CD4-positive, alpha-beta T cell treated with Interleukin-4 for 4 hours (primary cell): ENCODE results near the gene TPRN.
A peak's percentile ranks its signal among the peaks of the same experiment; 100 is the strongest.

Source experiments
- DNase-seq: peaks from one replicate; pipeline ENCODE4 v3.0.0-alpha.2; 2020

Gene TPRN

GRCh38 chr9:137224830-137225694 is 24.5 kb upstream of the TPRN start, which contains the start of gene CYSRT1:
TSS of gene CYSRT1 (plus strand) at chr9:137225174. CDS start at chr9:137225622, 448 bp downstream.
- DNase-seq = no peak

GRCh38 chr9:137223078-137223970 is 22.8 kb upstream of the TPRN start:
- DNase-seq = peak; percentile 99

DNA sequence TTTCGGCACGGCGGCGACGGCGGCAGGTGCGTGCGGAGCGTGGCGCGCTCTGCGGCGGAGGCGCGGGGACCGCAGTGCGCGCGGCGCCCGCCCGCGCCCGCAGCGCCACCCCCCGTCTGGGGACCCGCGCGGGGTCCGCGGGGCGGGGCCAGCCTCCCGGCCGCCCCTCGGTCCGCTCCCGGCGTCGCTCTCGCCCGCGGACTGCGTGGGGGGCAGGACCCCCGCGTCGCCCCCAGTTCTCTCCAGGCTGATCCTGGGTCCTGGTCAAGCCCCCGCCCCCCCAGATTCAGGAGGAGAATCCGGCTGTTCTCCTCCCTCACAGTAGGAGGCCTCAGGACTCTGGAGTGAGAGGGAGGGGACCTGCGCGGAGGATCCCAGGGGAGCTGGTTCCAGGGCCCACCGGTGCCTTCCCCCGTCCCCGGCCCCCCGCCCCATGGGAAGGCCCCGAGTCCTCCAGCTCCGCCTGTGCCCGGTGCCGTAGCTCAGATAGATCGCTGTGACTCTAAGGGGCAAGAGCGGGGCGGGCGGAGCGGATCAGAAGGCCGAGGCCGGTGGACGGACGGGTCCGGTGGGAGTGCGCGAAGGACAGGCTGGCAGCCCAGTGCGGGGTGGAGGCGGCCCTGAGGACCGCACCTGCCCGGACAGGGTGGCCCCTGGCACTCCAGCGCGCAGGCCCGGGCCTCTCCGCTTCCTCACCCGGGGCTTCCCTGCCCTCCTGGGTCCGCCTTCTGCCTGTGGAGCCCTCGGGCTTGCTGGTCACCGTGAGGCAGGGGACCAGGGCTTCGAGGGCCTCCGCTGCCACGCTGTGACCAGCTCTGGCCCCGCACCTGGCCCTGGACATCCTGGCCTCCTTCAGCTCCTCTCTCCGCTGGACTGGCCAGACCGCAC is 21.9 kb upstream of the TPRN start, which contains the start of gene RNF208:
TSS of gene RNF208 (minus strand) at position 51 of the 888 bp plus-strand sequence. CDS start 1,028 bp downstream, outside the sequence.
- no peak for DNase-seq

GRCh38 chr9:137221506-137222111 is 21.1 kb upstream of the TPRN start:
- DNase-seq = no peak

- no peak for DNase-seq
Measured at GRCh38 chr9:137221095-137221505, 20.6 kb upstream of the TPRN start.

- DNase-seq = no peak
Measured at GRCh38 chr9:137220317-137221094, 20.0 kb upstream of the TPRN start.

GRCh38 chr9:137219757-137220316 is 19.3 kb upstream of the TPRN start:
- no peak for DNase-seq

- no peak for DNase-seq
Measured at GRCh38 chr9:137218754-137219271, 18.3 kb upstream of the TPRN start.

DNA sequence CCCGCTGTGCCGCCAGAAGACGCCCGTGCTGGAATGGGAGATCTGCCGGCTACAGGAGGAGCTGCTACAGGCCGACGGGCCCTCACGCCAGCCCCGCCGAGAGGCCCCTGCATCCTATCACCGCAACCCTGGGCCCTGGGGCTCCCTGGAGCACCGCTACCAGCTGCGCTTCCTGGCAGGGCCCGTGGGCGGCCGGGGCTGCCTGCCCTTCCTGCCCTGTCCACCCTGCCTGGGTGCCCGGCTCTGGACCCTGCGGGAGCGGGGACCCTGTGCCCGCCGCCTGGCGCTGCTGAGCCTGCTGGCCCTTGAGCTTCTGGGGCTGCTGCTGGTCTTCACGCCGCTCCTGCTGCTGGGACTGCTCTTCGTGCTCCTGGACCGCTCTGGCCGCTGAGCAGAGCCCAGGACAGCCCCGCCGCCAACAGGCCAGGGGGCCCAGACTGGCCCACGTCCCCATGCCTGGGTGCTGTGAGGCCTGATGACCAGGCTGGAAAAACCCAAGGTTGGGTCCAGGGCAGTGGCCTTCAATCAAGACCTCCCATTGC is 17.7 kb upstream of the TPRN start:
- no peak for DNase-seq

DNA sequence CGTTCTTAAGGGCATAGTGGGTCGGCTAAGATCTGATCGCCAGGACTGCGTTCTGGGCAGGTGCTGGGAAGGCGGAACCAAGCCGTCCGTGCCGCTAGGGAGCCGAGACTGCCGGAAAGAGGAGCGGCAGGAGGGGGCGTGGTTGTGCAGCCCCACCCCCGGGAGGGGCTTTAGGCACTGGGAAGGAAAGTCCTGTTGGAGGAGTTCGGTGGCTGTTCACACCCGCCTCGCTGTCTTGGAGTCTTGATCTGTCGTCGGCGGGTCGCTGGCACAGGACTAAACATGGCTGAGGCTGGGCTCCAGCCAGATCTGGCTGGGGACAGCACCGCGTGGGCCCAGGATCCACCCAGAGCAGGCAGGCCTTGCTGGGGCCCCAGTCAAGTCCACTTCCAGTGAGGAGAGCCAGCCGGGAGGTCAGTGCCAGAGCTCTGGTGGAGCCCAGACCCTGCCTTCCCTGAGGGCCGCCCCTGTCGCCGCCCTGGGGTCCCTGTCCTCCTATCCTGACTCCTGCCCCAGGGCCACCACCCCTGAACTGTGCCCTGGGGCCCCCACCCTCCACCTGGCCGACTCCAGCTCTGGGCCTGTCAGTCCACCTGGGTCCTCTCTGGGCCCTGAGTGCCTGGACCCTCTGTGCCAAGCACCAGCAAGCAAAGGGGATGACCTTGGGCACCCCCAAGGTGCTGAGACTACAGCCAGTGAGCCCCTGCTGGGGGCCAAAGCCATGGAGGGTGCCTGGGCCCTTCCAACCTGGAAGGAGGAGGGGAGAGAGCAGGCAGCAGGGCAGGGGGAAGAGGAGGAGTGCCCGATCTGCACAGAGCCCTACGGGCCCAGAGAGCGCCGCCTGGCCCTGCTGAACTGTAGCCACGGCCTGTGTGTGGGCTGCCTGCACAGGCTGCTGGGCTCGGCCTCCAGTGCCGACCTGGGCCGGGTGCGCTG is 17.0 kb upstream of the TPRN start:
- DNase-seq = no peak

GRCh38 chr9:137216188-137216965 is 15.8 kb upstream of the TPRN start:
- no peak for DNase-seq

DNA sequence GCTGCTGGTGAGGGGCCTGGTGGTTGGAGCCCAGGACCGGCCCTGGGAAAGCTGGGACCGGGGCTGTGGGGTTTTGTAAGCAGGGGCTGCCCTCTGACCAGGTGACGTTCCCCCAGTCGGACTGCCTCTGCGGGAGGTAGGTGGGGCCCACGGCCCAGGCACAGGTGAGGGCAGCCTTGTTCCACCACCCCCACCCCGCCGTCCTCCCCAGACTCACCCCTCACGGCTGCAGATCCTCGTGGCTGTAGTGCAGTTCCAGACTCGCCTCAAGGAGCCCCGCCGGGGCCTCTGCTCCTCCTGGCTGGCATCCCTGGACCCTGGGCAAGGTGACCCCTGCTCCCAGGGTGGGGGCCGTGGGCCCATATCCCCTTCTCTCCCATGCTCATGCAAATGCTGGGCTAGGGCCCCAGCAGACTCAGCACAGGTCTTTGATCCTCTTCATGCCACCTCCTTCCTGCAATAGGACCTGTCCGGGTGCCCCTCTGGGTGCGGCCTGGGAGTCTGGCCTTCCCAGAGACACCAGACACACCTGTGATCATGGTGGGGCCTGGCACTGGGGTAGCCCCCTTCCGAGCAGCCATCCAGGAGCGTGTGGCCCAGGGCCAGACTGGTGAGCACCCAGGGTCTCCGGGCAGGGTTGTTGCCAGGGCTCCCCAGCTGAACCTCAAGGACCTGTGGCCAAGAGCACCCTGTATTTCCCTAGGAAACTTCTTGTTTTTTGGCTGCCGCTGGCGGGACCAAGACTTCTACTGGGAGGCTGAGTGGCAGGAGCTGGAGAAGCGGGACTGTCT is 14.8 kb upstream of the TPRN start:
- DNase-seq = no peak

GRCh38 chr9:137214620-137215019 is 14.1 kb upstream of the TPRN start:
- DNase-seq = no peak

DNA sequence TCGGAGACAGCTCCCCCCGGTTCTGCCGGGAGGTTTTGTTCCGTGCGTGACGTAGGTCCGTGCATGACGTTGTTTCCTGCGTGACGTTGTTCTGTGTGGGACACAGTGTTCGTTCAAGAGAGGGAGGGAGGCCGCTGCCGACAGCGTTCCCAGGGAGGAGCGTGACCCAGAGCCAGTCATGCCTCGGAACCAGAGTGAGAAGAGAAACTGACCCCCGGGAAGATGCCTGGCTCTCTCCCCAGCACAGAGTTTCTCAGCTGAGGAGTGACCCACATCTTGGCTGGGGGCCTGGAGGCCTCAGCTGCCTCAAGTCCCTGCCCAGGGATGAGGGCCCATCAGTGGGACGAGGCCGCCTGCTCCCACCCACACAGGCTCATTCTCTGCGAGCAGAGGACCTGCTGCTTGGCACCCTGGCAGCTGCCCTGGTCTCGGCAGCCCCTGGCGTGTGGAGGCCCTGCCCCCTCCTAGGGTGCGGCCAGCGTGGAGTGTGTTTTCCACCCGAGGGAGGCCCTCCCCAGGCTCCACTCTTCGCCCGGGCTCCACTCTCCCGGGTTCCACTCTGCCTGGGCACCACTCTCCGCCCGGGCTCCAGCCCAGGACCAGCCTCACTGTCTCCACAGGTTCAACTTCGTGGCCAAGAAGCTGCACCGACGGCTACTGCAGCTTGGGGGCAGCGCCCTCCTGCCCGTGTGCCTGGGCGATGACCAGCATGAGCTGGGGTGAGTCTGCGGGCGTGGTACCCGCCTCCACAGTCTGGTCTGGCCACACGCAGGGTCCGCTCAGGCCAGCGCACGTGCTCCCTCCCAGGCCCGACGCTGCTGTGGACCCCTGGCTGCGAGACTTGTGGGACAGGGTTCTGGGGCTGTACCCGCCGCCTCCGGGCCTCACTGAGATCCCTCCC is 12.9 kb upstream of the TPRN start:
- no peak for DNase-seq

DNA sequence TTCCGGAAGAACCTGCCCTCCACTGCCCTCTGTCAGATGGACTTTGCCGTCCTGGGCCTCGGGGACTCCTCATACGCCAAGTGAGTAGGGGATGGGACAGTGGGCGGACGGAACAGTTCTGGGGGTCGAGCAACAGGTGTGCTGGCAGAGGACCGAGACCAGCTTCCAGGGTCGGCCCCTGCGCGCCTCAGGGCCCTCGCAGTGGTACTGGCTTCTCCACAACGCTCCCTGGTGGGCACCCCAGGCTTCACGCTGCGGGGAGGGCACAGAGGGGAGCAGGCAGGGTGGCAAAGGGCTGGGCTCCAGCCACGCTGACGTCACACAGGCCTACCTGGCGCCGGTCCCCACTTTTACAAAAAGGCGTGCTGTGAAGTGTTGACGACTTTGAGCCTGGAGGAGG is 12.0 kb upstream of the TPRN start:
- no peak for DNase-seq

- DNase-seq = no peak
Measured at GRCh38 chr9:137211532-137211931, 11.0 kb upstream of the TPRN start.
